Stimulated activated CD4-positive, alpha-beta T cell treated with anti-CD3 and anti-CD28 coated beads, Interleukin-2, amount 100 ng/mL, for 4 hours (primary cell): Measurements from ENCODE around the gene HMCN1.

Source experiments
- DNase-seq: peaks from one replicate; pipeline ENCODE4 v3.0.0-alpha.2; 2020; ENCODE audit warnings: low read depth

Gene HMCN1

GRCh38 chr1:186089940-186090339, 355.7 kb downstream of the HMCN1 start:
- no peak for DNase-seq

DNA sequence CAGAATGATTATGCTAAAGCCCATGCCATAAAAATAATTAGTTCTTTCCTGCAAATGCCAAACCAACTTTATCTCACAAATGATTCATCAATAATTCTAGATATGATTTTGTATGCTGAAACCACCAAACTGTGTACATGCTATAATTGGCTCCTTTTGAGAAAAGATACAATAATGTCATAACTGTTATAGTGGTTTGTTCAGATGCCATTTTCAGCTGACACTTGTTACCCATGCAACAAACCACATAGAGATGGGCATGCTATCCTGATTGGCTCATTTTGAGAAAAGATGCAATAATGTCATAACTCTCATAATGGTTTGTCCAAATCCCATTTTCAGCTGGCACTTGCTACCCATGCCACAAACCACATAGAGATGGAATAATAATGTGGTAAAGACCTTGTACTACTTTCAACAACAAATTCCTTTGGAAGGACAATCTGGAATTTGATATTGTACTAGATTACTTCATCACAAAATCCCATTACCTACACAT, 357.1 kb downstream of the HMCN1 start:
- no peak for DNase-seq

DNA sequence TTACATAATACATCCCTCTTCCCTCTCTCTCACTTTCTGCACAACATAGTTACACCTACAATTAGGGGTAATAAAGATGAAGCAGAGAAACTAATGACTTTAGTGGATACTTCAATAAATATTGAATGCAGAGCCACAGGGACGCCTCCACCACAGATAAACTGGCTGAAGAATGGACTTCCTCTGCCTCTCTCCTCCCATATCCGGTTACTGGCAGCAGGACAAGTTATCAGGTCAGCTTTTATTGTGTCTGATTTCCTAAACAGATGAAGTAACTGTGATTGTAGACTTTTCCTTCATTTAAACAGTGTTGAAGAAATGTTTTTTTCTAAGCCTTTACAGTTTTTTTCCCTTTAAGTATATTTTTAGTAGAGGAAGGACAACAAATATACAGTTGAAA, 359.2 kb downstream of the HMCN1 start:
- no peak for DNase-seq

DNA sequence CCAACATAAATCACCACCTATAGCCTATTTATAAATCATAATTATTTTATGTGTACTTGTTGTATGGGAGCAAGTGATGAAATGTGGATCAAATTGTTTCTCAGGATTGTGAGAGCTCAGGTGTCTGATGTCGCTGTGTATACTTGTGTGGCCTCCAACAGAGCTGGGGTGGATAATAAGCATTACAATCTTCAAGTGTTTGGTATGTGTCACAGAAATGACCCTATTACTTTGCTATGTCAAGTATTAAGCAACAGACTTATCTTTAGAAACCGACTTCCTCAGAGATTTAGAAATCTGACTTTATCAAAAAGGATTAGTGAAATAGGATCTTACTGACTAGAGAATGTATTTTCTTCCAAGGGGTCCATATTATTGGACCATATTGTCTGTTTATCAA, 360.0 kb downstream of the HMCN1 start:
- DNase-seq = no peak

DNA sequence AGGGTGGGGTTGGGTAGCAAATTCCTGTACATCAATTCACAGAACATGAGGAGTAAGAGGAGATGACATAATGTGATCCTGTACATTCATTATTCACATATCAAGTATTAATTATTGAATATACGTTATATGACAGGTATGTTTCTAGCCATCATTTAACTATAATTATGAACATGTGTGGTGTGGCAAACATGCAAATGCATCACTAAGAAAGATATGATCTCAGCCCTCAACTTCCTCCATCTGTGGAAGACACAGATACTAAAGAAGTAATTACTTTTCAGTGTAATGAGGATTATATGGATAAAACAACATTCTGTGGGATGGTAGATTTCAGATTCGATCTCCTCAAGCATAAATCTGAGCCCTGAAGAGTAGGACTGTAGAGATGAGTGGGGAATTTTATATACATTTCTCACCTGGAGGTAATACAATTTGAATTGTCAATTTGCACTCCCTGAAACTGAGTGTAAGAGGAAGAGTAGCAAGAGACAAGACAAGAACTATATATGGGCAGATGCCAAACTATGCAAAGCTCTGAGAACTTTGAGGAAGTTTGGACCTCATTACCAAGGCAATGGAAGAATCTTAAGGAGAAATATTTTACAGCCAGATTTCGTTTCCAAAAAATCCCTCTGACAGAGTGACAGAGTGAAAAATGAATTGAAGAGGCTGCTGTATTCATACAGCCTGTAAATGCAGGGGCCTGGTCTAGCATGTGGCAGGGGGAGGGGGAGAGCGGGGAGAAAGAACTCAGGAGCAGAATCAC, 365.3 kb downstream of the HMCN1 start:
- no peak for DNase-seq

DNA sequence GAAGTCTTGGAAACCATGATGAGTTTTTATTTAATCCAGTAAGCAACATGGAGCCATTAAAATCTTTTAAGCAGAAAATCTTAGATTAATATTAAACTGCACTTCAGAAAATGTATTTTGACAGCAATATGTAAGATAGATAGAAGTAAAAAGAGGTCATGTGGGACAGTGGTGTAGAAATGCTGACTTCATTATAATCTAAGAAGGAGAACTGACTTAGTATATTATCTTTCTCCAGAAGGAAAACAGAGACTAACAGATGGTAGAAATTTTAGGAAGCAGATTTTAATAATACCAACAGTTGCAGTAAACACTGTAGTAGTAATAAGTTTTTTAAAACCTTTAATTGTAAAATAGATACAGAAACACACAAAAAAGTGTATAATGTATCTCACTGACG, 367.9 kb downstream of the HMCN1 start:
- DNase-seq = no peak

DNA sequence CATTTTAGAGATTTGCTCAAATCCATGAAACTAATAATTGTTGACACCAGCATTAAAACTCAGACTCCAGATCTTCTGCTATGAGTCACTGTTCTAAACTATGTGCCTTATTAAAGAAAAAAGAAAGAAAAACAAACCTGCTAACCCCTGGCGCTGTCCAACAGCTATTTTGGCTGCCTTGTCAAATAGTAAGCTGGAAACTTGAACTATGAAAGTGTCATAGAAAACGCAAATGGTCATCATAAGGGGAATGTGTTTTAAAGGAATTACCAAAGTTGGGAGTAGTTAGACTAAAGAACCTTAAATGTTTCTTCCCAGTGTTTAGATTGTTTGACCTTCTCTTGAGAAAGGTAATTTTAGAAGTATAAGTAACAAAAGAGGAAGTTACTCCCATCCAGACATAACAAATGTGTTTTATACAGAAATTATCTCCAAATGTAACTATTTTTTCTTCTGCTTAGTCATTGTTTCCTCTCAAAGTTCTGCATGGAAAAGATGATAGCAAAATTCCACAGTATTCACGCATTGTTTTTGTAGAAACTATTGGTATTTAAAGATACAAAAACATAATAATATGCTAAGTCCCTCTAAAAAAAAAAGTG, 368.5 kb downstream of the HMCN1 start:
- DNase-seq = no peak

- no peak for DNase-seq
Measured at GRCh38 chr1:186104459-186104858, 370.3 kb downstream of the HMCN1 start.

GRCh38 chr1:186112280-186112679, 378.1 kb downstream of the HMCN1 start:
- no peak for DNase-seq

DNA sequence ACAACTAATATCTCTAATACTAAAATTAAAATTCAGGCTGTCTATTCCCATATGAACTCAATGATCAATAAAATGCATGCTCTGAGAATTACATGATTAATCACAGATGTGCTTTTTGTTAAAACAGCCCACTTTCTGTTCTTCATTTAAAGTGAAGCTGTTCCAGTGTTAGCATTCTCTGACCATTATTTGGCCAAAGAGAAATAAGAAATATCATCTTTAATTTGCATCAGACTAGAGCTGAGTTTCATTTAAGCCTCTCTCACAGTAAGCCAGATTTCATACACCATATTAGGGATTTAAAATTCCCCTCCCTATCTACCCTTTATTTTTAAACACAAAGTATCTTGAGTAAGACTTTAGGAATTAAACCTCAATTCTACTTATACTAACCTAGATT, 379.3 kb downstream of the HMCN1 start:
- no peak for DNase-seq

- DNase-seq = no peak
Measured at GRCh38 chr1:186118724-186119123, 384.5 kb downstream of the HMCN1 start.

DNA sequence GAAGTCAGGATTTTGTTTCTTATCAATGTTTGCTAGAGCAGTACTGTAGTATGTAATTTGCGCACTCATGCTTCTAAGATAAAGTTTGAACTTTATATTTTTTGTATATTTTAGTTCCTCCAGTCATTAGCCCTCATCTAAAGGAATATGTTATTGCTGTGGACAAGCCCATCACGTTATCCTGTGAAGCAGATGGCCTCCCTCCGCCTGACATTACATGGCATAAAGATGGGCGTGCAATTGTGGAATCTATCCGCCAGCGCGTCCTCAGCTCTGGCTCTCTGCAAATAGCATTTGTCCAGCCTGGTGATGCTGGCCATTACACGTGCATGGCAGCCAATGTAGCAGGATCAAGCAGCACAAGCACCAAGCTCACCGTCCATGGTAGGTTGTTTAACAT, 388.6 kb downstream of the HMCN1 start:
- DNase-seq = no peak

DNA sequence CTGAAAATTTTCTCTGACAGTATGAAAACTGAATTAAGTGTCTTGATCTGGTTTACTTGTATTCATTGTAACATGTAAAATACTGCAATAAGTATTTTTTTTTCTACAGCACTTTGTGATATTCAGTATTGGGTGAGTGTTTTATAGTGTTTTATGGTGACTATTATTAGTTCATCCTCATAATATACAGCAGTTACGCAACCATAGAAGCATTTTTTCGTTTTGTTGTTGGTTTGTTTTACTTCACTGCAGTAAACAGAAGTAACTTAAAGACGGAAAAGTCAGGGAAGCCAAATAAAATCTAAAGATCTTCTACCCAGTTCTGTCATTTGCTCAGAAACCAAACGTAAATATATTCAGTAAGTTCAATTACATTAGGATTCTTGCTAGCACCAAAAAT, 390.8 kb downstream of the HMCN1 start:
- DNase-seq = no peak

- no peak for DNase-seq
Measured at GRCh38 chr1:186125511-186125910, 391.3 kb downstream of the HMCN1 start.

DNA sequence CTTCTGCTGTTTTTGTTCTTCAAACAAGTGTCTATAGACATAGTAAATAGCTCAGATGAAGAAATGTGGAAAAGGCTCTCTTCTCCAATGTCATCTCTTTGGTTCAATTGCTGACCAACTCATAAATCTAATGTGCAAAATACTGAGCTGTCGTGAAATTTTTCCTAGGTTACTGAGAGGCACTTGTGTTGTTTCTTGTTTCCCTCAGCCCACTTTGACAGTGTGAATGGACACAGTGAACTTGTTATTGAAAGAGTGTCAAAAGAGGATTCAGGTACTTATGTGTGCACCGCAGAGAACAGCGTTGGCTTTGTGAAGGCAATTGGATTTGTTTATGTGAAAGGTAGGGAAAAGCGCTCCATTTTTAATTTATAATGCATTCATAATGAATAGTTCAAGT, 395.6 kb downstream of the HMCN1 start:
- no peak for DNase-seq

- no peak for DNase-seq
Measured at GRCh38 chr1:186139115-186139514, 404.9 kb downstream of the HMCN1 start.

- DNase-seq = no peak
Measured at GRCh38 chr1:186139701-186140100, 405.5 kb downstream of the HMCN1 start.

GRCh38 chr1:186142159-186142558, 408.0 kb downstream of the HMCN1 start:
- no peak for DNase-seq

DNA sequence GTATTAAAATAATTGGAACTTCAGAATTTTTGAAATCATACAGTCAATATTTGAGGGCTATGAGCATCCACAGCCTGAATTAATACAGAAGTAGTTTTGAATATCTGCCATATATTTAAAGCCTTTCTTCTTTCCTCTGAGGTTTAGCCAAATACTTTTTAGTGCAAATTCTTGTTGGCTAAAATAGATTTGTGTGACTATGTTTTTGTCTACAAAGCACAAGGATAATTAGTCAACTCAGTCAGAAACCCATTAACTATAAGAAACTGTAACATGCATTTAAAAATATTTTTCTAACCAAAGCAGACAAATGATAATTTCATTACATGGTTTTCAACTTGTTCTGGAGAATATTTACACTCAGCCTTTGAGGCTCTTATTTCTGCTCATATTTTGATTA, 408.7 kb downstream of the HMCN1 start:
- no peak for DNase-seq

DNA sequence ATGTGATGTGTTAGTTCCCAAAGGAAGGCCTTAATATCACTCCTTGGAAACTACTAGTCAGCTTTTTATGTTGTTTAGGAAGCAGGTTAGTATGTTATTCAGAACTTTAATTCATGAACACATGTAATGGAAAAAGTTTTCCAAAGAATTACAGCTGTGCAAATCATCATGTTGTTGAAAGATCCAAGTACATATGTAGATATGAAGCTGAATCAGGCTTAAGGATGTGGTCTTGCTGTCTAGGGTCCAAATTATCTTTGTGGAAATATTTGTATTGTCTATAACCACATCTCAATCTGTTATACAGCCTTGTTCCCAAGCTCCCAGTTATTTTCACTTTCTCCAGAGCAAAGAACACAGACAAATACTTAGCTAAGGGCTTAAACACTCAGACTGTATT, 409.3 kb downstream of the HMCN1 start:
- DNase-seq = no peak

DNA sequence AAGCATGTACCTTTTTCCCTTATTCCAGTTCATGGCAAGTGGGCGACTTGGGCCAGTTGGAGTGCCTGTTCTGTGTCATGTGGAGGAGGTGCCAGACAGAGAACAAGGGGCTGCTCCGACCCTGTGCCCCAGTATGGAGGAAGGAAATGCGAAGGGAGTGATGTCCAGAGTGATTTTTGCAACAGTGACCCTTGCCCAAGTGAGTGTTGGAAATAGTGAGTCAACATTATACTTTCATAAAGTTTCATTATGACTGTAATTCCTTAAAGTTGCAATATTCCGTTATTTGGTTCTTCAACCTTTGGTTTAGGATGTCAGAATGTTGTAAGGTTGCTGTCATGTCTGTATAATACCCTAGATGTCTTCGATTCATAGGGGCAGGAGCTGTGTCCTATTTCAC, 410.3 kb downstream of the HMCN1 start:
- DNase-seq = no peak

DNA sequence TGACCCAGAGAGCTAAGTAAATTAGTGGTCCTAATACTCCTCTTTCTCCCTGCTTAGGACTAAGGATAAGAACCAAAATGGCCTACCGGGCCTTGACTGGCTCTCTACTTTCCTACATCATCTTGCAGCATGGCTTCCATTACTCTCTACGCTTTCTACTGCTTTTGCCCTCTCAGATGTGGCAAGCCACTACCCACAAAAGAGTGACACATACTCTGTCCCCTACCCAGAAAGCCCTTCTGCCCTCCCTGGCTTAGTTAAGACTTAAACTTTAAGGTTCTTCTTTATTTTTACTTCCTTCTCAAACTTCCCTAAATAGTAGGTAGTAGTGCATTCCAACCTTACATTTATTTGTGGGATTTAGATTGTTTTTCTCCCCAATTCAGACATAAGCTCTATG, 412.8 kb downstream of the HMCN1 start:
- DNase-seq = no peak

DNA sequence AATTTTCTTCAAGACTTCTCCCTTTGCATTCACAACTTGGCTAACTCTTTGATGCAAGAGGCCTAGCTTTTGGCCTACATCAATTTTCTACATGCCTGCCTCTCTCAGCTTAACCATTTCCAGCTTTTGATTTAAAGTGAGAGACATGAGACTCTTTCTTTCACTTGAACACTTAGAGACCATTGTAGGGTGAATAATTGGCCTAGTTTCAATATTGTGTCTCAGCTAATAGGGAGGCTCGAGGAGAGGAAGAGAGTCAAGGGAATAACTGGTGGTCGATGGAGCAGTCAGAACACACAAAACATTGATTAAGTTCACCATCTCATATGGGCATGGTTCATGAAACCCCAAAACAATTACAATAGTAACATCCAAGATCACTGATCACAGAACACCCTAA, 415.4 kb downstream of the HMCN1 start:
- no peak for DNase-seq

DNA sequence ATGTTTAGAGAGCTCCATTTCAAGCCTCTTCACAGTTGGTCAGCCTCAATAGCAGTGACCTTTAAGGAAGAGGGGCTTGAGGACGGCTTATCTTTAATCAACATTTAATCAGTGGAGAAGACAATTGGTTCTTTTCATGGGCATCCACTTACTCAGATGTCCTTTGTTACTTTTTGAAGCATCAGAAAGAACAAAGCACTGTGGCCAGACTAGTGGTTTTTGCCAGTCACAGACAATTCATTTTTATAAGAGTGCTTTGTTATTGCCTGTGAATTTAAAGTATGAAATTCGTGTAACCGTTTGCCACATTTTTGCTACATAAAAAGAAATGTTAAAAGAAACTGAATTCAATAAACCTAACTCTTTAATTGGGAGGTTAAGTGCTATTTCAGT, 418.0 kb downstream of the HMCN1 start:
- no peak for DNase-seq
